Spleen (tissue), 11 donors: Measurements from ENCODE around the gene SCN7A. TPM values are rescaled to one million over a fixed set of nuclear protein-coding genes. Genes with fewer than 3 reads are reported as not detected.
"Not testable (repeated sequence)": the region's sequence is repeated elsewhere in the genome, so short reads cannot be mapped to it uniquely, and the experiment has no call there.

Experiments used
- DNase-seq: peaks from one replicate; pipeline ENCODE4 v3.0.0-alpha.2; 2020
- H3K27ac ChIP-seq, 8 donors: fragments of 200-600 bp; sonication (generic) in 7 of 8; 1 replicate in 4 of 8; 2 replicates in 4 of 8; pipeline versions ENCODE4 v1.5.0 to v1.8.0; 2016 to 2021; ENCODE audit warnings: inconsistent platforms in 4 of 8, mild to moderate bottlenecking in 4 of 8, moderate library complexity in 1 of 8
- H3K27me3 ChIP-seq, 7 donors: fragments of 200-600 bp; sonication (generic) in 6 of 7; replicated peaks in 1 of 7; 1 replicate in 4 of 7; 2 replicates in 3 of 7; pipeline versions ENCODE4 v1.5.0 to v1.8.0; 2016 to 2021; ENCODE audit warnings: inconsistent platforms in 3 of 7, mild to moderate bottlenecking in 1 of 7
- H3K36me3 ChIP-seq, 6 donors: fragments of 200-600 bp; sonication (generic) in 5 of 6; 1 replicate in 4 of 6; 2 replicates in 2 of 6; pipeline versions ENCODE4 v1.5.0 to v1.8.0; 2016 to 2021; ENCODE audit warnings: inconsistent platforms in 2 of 6
- H3K4me1 ChIP-seq, 6 donors: fragments of 200-600 bp; sonication (generic) in 5 of 6; 1 replicate in 3 of 6; 2 replicates in 3 of 6; pipeline versions ENCODE4 v1.5.0 to v1.8.0; 2016 to 2021; ENCODE audit warnings: inconsistent platforms in 3 of 6
- H3K4me3 ChIP-seq, 8 donors: fragments of 200-600 bp; sonication (generic) in 7 of 8; 1 replicate in 4 of 8; 2 replicates in 4 of 8; pipeline versions ENCODE4 v1.5.0 to v1.8.0; 2016 to 2021; ENCODE audit warnings: inconsistent platforms in 4 of 8, mild to moderate bottlenecking in 4 of 8, moderate library complexity in 2 of 8
- H3K9me3 ChIP-seq, 8 donors: fragments of 200-600 bp; sonication (generic) in 7 of 8; 1 replicate in 4 of 8; 2 replicates in 4 of 8; pipeline versions ENCODE4 v1.5.0 to v1.8.0; 2016 to 2021; ENCODE audit warnings: inconsistent platforms in 4 of 8
- CTCF ChIP-seq, 11 experiments: fragments of 200-600 bp in 7 of 11; fragments of 450-650 bp in 4 of 11; sonication (generic) in 4 of 11; IDR thresholded peaks in 8 of 11; conservative IDR thresholded peaks in 3 of 11; 1 replicate in 7 of 11; 2 replicates in 4 of 11; pipeline versions ENCODE4 v1.4.0 to v1.8.0; 2016 to 2021; ENCODE audit warnings: antibody characterized with exemption in 11 of 11, inconsistent platforms in 4 of 11, mild to moderate bottlenecking in 1 of 11
- POLR2A ChIP-seq, 3 donors: fragments of 450-650 bp; IDR thresholded peaks; one replicate each; pipeline ENCODE4 v1.5.1; 2017; ENCODE audit warnings: antibody characterized with exemption in 3 of 3, mild to moderate bottlenecking in 1 of 3
- POLR2AphosphoS5 ChIP-seq, 3 donors: sonication (generic); formaldehyde crosslinking; IDR thresholded peaks; one replicate each; pipeline ENCODE4 v1.5.1; 2017; ENCODE audit warnings: antibody characterized with exemption in 3 of 3
- WGBS, 5 donors: extraction: QIAGEN DNeasy Blood & Tissue Kit in 3 of 5; methylation state at CpG; one replicate each; pipeline versions ENCODE4 v1.1.5 to v1.1.7; 2013 to 2018; 5-methylcytosine and 5-hydroxymethylcytosine counted together
- intact Hi-C: fragments of 100-400 bp; cut with DNase I; formaldehyde crosslinking; loops from one replicate; pipeline ENCODE4 v1.15.0; 2023; ENCODE audit warnings: low total_unique reads
- polyA plus RNA-seq, 3 donors: library from polyadenylated mRNA; stranded (reverse); fragments of 200-250 nt; gene quantifications; one replicate each; pipeline ENCODE4 v1.2.1, GENCODE V29; 2013
- total RNA-seq, 7 donors: library from RNA; depleted of rRNA in 3 of 7; stranded (reverse); fragments of >200 nt in 3 of 7; fragmentation: NEBNext Ultra II Directional in 4 of 7; extraction: Animal tissue kit (Norgen Biotek cat#: 25700) in 4 of 7; gene quantifications; one replicate each; pipeline versions ENCODE4 v1.1.0 to v1.2.1, GENCODE V29; 2016 to 2021
- donor health status: healthy with polysubstance abuse.
- donor health status: DM: no; HTN: no; CAD: no; lungs with moderate emphysema.
- donor health status: DM: no; HTN: no; CAD: no.
- donor health status: Bipolar disorder and iron deficiency.
- donor health status: healthy.
- donor health status: DM: no; HTN: no; CAD: no.
- donor health status: DM: yes; HTN: yes; CAD: no.

SCN7A gene
- total and polyA plus RNA-seq, 10 donors = 0.15 to 10.6 (median 1.3) TPM

DNA sequence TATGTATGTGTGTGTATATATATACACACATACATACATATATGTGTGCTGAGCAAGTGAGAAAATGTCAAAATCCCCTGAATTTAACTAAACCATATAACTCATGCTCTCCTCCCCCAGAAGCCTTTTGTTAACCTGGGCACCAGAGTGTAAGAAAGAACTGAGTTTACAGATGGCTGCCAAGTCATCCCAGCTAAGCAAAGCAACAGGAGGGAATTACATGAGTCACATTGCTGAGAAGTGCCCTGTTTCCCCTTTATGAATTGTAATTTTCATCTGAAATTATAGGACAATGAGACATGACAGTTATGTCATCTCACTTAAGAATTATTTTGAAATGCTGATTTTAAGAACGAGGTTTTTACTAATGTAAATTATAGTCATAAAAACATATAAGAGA lies 29.9 kb downstream of the SCN7A start:
- TF ChIP-seq POLR2AphosphoS5 (IDR thresholded peaks at IDR 0.05) (no peak), POLR2A (IDR thresholded peaks at IDR 0.05) (no peak), CTCF (IDR thresholded peaks at IDR 0.05 in 8 of 11, conservative IDR thresholded peaks at IDR 0.05 in 3 of 11) (no peak)
- Histone ChIP-seq H3K36me3 (no peaks in the 10 kb centered on the region), H3K4me3 (no peak overlapping the region), H3K9me3 (no peaks in the 10 kb centered on the region), H3K27me3 (no peaks in the 10 kb centered on the region), H3K27ac (no peak overlapping the region), H3K4me1 (no peaks in the 10 kb centered on the region)
- 77 to 90% (median 80%) methylated on average over 1 of the region's 1 CpG for WGBS, 5 donors
- intact Hi-C loops = no loop called here
- no peak for DNase-seq

DNA sequence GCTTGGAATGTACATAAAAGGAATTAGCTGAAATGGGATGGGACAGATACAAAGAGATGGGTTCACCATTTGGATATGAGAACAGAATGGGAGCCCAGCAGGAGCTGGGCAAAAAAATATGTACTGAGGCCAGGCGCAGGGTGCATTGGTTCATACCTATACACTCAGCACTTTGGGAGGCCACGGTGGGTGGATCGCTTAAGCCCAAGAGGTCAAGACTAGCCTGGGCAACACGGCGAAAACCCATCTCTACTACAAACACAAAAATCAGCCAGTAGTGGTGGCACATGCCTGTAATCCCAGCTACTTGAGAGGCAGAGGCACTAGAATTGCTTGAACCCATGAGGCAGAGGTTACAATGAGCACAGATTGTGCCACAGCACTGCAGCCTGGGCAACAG lies 30.4 kb downstream of the SCN7A start:
- Histone ChIP-seq H3K27ac (no peak overlapping the region), H3K36me3 (no peaks in the 10 kb centered on the region), H3K27me3 (no peaks in the 10 kb centered on the region), H3K9me3 (no peaks in the 10 kb centered on the region), H3K4me1 (no peaks in the 10 kb centered on the region), H3K4me3 (no peak overlapping the region)
- DNase-seq = peak; percentile 22
- intact Hi-C loops = no loop called here
- TF ChIP-seq CTCF (IDR thresholded peaks at IDR 0.05 in 8 of 11, conservative IDR thresholded peaks at IDR 0.05 in 3 of 11) (no peak), POLR2A (IDR thresholded peaks at IDR 0.05) (no peak), POLR2AphosphoS5 (IDR thresholded peaks at IDR 0.05) (no peak)
- 88 to 98% (median 95%) methylated on average over 5 of the region's 5 CpGs for WGBS, 5 donors

DNA sequence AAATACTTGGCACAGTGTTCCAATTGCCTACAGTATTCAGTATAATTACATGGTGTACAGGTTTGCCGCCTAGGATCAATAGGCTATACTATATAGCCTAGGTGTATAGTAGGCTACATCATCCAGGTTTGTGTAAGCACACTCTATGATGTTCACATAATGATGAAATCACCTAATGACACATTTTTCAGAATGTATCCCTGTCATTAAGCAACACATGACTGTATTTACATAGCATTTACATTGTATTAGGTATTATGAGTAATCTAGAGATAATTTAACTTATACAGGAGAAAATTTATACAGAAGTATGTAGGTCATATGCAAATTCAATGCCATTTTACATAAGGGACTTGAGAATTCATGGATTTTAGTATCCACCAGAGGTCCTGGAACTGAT lies 35.4 kb downstream of the SCN7A start:
- 95 to 100% (median 98%) methylated on average over 1 of the region's 1 CpG for WGBS, 5 donors
- Histone ChIP-seq H3K27me3 (no peaks in the 10 kb centered on the region), H3K9me3 (peaks cover 0 to 7% (median 0%) of the 10 kb centered on the region in 8 donors), H3K4me1 (no peaks in the 10 kb centered on the region), H3K4me3 (no peak overlapping the region), H3K36me3 (no peaks in the 10 kb centered on the region), H3K27ac (no peak overlapping the region)
- TF ChIP-seq POLR2A (IDR thresholded peaks at IDR 0.05) (no peak), CTCF (IDR thresholded peaks at IDR 0.05 in 8 of 11, conservative IDR thresholded peaks at IDR 0.05 in 3 of 11) (no peak), POLR2AphosphoS5 (IDR thresholded peaks at IDR 0.05) (no peak)
- no peak for DNase-seq
- intact Hi-C loops = no loop called here

- H3K4me3 ChIP-seq, H3K4me1 ChIP-seq, intact Hi-C loops, H3K27ac ChIP-seq, DNase-seq, H3K27me3 ChIP-seq, H3K9me3 ChIP-seq, H3K36me3 ChIP-seq: not testable (repeated sequence)
- 91 to 96% (median 92%) methylated on average over 4 of the region's 4 CpGs for WGBS, 5 donors
Observed at GRCh38 chr2:166455823-166456222, 38.2 kb downstream of the SCN7A start.

DNA sequence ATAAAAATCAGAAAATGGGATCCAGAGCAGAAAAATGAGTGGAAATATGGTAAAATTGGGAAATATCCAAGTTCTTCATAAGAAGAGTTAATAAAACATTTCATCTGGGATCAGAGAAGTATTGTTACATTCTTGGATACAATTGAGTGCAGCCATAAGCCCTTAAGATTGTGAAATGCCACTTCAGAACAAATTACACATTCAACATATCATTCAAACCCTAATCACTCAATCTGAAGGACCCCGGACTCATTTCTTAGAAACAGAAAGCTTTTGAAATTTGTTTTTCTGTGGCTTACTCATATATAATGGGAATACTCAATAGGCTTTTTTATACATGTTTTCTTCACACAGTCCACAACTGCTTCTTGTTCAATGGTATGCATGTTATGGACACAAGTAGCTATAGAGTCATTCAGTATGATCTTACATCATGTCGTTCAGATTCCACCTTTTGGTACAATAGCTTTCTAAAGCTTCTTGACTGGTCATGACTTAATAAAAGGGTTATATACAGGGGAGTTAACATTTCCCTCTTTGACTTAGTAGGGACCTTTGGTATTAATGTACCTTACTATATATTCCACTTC lies 39.9 kb downstream of the SCN7A start:
- TF ChIP-seq CTCF (IDR thresholded peaks at IDR 0.05 in 8 of 11, conservative IDR thresholded peaks at IDR 0.05 in 3 of 11) (no peak), POLR2AphosphoS5 (IDR thresholded peaks at IDR 0.05) (no peak), POLR2A (IDR thresholded peaks at IDR 0.05) (no peak)
- no peaks in the 10 kb centered on the region for H3K27me3 ChIP-seq
- no peak for DNase-seq

More for the DNA sequence above, 39.9 kb downstream of the SCN7A start:
- H3K27ac ChIP-seq = no peak overlapping the region
- H3K4me3 ChIP-seq = no peak overlapping the region
- H3K4me1 ChIP-seq = no peaks in the 10 kb centered on the region
- no peaks in the 10 kb centered on the region for H3K36me3 ChIP-seq
- intact Hi-C loops = no loop called here
- H3K9me3 ChIP-seq = peaks cover 0 to 7% (median 0%) of the 10 kb centered on the region in 8 donors
- 70 to 86% (median 79%) methylated on average over 2 of the region's 2 CpGs for WGBS, 5 donors
